ENCODE measurements around the gene LYG2.
"Not testable (repeated sequence)": the region's sequence is repeated elsewhere in the genome, so short reads cannot be mapped to it uniquely, and the experiment has no call there.

DNA sequence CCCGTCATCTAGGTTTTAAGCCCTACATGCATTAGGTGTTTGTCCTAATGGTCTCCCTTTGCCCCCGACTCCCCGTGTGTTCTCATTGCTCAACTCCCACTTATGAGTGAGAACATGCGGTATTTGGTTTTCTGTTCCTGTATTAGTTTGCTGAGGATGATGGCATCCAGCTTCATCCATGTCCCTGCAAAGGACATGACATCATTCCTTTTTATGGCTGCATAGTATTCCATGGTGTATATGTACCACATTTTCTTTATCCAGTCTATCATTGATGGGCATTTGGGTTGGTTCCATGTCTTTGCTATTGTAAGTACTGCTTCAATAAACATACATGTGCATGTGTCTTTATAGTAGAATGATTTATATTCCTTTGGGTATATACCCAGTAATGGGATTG is 63.1 kb downstream of the LYG2 start:
- TF ChIP-seq, protein P1, sequence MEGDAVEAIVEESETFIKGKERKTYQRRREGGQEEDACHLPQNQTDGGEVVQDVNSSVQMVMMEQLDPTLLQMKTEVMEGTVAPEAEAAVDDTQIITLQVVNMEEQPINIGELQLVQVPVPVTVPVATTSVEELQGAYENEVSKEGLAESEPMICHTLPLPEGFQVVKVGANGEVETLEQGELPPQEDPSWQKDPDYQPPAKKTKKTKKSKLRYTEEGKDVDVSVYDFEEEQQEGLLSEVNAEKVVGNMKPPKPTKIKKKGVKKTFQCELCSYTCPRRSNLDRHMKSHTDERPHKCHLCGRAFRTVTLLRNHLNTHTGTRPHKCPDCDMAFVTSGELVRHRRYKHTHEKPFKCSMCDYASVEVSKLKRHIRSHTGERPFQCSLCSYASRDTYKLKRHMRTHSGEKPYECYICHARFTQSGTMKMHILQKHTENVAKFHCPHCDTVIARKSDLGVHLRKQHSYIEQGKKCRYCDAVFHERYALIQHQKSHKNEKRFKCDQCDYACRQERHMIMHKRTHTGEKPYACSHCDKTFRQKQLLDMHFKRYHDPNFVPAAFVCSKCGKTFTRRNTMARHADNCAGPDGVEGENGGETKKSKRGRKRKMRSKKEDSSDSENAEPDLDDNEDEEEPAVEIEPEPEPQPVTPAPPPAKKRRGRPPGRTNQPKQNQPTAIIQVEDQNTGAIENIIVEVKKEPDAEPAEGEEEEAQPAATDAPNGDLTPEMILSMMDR (conservative IDR thresholded peaks at IDR 0.05) = not testable (repeated sequence)
- not testable (repeated sequence) for TF ChIP-seq EZH2 (IDR thresholded peaks at IDR 0.05; ENCODE audit: low read depth)
